Measurements from ENCODE around the gene MEA1.
"Not testable (repeated sequence)": the region's sequence is repeated elsewhere in the genome, so short reads cannot be mapped to it uniquely, and the experiment has no call there.

MEA1 gene

GRCh38 chr6:43013843-43014433 is at the start of gene MEA1, which contains the start of gene KLHDC3:
Gene MEA1, minus strand, starts transcription at chr6:43013946. Its CDS starts 133 bp downstream, at chr6:43013813.
Gene KLHDC3, plus strand, starts transcription at chr6:43014249. Its CDS starts 2,944 bp downstream, at chr6:43017193.
- DNase-seq: peak; percentile 90 to 100 (median 98)

DNA sequence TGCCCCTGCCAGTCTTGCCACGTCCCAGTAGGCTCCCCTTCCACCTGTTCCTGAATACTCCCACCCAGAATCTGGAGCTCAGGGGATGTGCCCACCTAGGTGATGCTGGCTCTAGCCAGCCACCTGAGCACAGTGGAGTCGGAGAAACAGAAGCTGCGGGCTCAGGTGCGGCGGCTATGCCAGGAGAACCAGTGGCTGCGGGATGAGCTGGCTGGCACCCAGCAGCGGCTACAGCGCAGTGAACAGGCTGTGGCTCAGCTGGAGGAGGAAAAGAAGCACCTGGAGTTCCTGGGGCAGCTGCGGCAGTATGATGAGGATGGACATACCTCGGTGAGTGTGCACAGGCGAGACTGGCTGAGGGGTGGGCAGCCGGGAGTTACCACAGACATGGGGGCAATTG is 49.1 kb upstream of the MEA1 start:
- no peak for DNase-seq

DNA sequence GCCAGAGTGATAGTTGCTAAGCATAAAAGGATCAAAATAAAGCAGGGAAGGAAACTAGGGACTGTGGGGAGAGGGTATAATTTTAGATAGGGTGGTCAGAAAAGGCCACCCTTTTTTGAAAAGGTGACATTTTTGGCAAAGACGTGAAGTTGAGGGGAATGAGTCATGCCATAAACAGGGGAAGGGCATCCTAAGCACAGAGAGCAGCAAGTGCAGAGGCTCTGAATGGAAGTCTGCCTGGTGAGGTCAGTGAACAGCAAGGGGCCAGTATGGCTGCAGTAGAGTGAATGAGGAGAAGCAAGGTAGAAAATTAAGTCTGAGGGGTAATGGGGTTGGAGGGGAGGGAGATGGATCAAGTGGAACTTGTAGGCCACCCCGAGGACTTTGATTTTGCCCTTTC is 48.1 kb upstream of the MEA1 start:
- DNase-seq: no peak

- no peak for DNase-seq
These were observed 47.2 kb upstream of the MEA1 start for GRCh38 chr6:43060755-43061633.

DNA sequence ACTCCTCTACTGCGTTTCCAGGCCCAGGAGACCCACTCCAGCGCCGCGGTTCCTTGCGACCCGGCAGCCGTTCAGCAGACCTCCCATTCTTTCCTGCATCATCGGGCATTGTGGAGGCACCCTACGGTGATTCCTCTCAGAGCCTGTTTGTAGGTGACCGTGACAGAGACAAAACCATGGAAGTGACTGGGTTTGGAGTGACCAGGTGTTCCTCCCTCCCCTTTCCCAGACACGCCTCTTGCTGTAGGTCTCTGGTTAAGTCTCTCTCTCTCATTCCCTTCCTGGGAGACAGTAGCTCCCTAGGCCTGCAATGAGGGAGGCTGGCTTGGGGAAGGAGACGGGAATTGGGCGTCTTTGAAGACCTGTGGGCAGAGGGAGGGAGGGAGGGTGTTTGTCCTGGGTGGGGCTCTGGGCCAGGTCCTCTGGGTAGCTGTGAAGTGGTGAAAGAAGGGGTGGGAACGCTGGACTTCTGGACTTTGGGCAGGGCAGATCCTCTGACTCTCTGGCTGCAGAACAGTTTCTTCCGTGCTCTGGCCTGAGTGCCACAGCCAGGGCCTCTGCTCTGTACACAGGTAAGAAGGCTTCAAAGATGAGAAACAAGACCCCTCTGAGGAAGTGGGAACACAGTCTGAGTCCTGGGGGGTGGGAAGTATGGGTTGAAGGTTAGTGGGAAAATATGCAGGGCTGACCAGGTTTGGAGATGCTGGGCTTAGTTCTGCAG is 46.4 kb upstream of the MEA1 start:
- DNase-seq: no peak

DNA sequence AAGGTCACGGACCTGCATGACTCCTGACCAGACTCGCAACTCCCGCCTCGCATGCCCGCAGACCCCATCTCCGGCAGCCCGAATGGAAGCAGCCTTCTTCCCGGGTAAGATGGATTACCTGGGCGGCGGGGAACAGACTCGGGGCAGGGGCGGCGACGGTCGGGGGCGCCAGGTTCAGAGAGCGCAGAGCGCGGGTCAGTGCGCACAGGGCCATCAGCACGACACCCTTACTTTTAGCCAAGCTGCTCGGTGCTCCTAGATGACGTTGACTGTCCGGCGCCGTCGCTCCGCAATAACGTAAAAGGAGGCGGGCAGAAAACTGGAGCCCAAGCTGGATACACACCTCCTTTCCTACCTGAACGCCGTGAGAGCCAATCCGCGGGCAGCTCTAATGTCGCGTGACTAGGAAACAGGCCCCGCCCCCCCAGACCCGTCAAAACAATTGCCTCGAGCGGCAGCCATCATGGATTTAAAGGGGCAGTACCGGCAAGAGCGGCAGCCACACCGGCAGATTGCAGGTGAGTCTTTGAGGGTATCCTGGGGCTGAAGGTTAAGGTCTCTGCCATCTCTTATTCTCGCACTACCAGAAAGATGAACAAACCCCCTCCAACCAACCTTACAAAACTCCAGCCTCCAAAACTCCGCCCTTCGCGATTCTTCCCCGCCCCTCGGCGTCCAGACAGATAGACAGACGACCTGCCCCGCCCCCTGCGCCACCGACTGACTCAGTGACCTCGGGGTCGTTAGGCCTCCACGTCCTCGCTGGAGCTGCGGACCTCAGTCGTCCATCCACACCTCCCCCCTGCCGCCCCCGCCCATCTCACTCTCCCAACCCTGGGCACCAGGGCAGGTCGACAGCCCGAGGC is 45.7 kb upstream of the MEA1 start, which contains the start of the genes KLC4 and MRPL2:
KLC4 (plus strand) TSS at position 464 of the 866 bp plus-strand sequence. CDS start 1,705 bp downstream, outside the sequence.
MRPL2 (minus strand) TSS at position 267 of the 866 bp plus-strand sequence; CDS start at position 214, 53 bp downstream.
- DNase-seq: peak; percentile 96 to 99 (median 96)

GRCh38 chr6:43058531-43058930 is 44.8 kb upstream of the MEA1 start:
- DNase-seq: no peak

- DNase-seq: no peak
These were observed 42.2 kb upstream of the MEA1 start for GRCh38 chr6:43055966-43056365.

GRCh38 chr6:43054206-43054943 is 40.6 kb upstream of the MEA1 start:
- no peak for DNase-seq

DNA sequence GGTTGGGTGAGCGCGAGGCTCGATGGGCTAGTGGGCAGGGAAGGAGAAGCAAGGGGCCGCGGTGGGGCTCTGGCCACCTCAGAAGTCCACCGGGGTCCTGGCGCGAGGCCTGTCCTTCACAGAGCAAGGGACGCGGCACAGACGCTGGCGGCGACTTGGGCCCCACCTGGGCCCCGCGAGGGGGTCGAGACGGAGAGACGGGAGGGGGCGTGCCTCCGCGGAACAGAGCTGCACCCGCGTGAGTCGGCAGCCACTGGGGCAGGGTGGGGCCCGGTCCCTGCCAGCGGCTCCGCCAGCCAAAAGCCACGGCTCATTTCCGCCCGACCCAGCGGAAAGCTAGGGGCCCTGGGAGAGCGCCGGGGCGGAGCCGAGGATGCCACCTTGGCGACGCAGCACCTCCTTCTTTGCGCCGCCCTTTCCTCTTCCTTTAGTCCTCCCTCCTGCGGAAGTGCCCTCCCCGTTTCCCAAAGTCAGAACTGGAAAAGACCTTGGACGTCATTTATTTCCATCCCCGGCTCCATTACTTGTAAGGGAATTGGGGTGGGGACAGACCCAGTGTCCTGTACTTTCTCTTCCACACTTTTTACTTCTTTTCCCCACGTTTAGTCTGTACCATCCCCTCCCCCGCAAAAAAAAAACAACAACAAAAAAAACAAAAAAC is 39.9 kb upstream of the MEA1 start, which contains the start of gene CUL7:
CUL7 (minus strand) TSS at position 307 of the 661 bp plus-strand sequence. CDS start 1,063 bp downstream, outside the sequence.
- peak; percentile 77 to 88 (median 85) for DNase-seq

DNA sequence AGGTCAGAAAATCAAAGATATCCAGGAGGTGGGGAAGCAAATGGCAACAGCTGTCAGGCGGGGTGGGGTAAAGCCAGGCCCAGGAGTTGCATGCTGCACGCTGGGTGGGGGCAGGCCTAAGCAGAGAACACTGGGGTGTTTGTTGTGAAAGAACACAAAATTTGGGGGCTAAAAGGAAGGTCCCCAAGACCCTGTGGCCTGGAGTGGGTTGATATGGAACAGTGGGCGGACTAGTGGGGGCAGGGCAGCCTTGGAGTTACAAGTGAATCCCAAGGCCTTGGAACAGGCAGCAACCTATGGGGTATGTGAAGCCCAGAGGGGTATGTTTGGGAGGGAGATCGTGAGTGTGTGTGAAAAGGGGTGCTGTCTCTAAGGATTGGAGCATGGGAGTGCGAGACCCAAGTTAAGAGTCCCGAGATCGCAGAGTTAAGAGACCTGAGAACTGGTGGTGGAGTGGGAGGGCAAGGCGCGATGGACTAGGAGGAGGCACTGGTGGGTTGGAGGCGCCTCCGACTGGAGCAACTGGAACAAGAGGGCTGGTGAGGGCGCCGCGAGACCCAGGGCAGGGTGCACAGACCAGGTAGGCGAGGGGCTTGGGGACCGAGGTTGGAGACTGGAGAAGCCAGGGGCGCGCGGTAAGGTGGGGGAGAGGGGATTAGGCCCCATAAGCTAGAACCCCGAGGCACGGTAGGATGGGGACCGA is 39.2 kb upstream of the MEA1 start:
- DNase-seq: peak in 2 of 6 experiments; percentile 40 to 48

GRCh38 chr6:43052225-43052841 is 38.6 kb upstream of the MEA1 start:
- DNase-seq: no peak

- no peak for DNase-seq
These were observed 37.2 kb upstream of the MEA1 start for GRCh38 chr6:43050981-43051380.

GRCh38 chr6:43047998-43048397 is 34.3 kb upstream of the MEA1 start:
- DNase-seq: no peak

- no peak for DNase-seq
These were observed 31.7 kb upstream of the MEA1 start for GRCh38 chr6:43045371-43045930.

GRCh38 chr6:43043310-43043709 is 29.6 kb upstream of the MEA1 start:
- DNase-seq: no peak

DNA sequence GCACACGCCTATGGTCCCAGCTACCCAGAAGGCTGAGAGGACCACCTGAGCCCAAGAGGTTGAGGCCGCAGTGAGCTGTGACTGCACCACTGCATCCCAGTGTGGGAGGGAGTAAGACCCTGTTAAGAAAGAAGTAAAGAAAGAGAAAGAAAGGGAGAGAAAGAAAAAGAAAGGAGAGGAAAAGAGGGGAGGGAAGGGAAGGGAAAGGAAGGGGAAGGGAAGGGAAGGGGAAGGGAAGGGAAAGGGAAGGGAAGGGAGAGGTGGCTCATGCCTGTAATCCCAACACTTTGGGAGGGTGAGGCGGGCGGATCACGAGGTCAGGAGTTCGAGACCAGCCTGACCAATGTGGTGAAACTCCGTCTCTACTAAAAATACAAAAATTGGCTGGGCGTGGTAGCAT is 27.7 kb upstream of the MEA1 start:
- DNase-seq: not testable (repeated sequence)

DNA sequence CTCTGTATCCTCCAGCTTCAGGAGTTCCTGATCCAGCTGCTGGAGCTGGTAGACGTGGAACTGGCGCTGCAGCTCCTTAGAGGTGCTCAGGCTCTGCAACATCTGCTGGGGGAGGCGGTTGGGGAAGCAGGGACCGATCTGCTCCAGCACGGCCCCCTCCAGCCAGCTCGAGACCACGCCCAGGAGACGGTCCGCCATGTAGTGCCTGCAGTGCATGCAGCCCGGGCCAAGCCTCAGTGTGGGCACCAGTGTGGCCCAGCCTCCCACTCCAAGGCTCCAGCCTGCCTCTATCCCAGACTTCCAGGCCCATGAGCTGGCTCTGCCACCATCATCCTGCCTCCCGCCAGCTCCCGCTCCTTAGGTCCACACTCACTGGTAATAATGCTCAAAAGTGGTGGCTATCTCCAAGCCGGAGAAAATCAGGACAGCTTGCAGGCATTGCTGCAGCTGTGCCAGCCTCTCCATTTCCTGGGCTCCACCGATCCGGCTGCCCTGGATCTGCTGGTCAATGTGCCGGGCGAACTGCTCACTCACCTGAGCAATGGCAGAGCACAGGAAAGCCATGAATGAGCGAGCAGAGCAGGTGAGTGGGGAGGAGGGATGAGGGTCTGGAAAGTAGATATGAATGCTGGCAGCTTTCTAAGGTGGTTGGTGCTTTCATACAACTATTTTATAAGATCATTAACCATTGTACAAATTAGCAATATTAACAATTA is 27.0 kb upstream of the MEA1 start:
- no peak for DNase-seq

GRCh38 chr6:43038727-43039126 is 25.0 kb upstream of the MEA1 start:
- no peak for DNase-seq

Data from stimulated activated naive CD4-positive, alpha-beta T cell (primary cell).